ENCODE data around the gene SOAT2.

The SOAT2 gene

DNA sequence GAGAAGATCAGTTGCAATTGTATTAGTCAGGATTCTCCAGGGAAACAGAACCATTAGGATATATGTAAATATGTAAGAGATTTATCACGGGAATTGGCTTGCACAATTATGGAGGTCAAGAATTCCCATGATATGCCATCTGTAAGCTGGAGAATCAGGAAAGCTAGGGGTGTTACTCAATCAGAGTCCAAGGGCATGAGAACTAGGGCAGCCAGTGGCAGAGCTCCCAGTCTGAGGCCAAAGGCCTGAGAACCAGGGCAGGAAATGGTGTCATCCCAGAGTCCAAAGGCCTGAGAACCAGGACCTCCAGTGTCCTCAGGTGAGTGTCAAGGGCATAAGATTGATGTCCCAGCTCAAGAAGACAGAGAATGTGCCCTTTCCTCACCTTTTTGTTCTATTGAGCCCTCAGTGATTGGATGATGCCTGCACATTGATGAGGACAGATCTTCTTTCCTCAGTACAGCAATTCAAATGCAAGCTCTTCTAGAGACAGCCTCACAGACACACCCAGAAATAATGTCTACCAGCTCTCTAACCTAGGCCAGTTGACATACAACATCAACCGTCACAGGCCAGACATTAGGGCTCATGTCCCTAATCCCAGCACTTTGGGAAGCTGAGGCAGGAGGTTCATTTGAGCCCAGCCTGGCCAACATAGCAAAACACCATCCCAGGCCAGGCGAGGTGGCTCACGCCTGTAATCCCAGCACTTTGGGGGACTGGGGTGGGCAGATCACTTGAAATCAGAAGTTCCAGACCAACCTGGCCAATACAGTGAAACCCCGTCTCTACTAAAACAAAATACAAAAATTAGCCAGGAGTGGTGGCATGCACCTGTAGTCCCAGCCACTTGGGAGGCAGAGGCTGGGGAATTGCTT, 42.3 kb downstream of the SOAT2 start:
- no peak overlapping the region for H3K4me3 ChIP-seq (ENCODE audit: low read length)
- TF ChIP-seq, protein P1, sequence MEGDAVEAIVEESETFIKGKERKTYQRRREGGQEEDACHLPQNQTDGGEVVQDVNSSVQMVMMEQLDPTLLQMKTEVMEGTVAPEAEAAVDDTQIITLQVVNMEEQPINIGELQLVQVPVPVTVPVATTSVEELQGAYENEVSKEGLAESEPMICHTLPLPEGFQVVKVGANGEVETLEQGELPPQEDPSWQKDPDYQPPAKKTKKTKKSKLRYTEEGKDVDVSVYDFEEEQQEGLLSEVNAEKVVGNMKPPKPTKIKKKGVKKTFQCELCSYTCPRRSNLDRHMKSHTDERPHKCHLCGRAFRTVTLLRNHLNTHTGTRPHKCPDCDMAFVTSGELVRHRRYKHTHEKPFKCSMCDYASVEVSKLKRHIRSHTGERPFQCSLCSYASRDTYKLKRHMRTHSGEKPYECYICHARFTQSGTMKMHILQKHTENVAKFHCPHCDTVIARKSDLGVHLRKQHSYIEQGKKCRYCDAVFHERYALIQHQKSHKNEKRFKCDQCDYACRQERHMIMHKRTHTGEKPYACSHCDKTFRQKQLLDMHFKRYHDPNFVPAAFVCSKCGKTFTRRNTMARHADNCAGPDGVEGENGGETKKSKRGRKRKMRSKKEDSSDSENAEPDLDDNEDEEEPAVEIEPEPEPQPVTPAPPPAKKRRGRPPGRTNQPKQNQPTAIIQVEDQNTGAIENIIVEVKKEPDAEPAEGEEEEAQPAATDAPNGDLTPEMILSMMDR (conservative IDR thresholded peaks at IDR 0.05; ENCODE audit: low read length), result no peak
- peak; percentile 92 for DNase-seq (ENCODE audit: low read depth)

DNA sequence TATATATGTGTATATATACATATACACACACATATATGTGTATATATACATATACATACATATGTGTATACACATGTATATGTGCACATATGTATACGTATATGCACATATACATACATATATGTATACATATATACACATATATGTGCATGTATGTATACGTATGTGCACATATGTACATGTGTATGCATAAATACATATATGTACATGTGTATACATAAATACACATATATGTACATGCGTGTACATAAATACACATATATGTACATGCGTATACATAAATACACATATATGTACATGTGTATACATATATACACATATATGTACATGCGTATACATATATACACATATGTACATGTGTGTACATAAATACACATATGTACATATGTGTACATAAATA, 43.9 kb downstream of the SOAT2 start:
- H3K4me3 ChIP-seq (ENCODE audit: low read length), result no peak overlapping the region
- no peak for DNase-seq (ENCODE audit: low read depth)
- TF ChIP-seq, protein P1 (conservative IDR thresholded peaks at IDR 0.05; ENCODE audit: low read length), result no peak

DNA sequence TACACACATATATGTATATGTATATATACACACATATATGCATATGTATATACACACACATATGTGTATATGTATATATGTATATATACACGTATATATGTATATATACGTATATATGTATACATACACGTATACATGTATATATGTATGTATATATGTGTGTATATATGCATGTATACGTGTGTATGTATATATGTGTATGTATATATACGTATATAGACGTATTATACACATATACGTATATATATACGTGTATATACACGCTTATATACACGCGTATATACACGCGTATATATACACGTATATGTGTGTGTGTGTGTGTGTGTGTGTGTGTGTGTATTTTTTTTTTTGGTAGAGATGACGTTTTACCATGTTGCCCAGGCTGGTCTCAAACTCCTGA, 44.4 kb downstream of the SOAT2 start:
- no peak overlapping the region for H3K4me3 ChIP-seq (ENCODE audit: low read length)
- no peak for DNase-seq (ENCODE audit: low read depth)
- TF ChIP-seq, protein P1 (conservative IDR thresholded peaks at IDR 0.05; ENCODE audit: low read length), result no peak

DNA sequence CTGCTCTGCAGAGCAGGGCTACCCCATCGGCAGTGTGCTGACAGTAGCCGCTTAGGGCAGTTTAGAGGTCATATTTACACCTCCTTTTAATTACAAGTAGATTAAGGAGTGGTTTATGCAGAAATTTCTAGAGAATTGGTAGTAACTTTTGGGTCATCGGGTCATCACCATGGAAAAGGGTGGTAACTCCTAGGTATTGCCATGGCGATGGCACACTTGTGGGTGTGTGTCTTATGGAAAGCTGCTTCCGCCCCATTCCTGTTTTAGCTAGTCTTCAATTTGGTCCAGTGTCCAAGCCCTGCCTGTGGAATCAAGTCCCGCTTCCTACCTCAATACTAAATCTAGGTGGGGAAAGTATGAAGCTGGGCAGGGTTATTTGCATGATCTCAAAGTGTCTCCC, 47.8 kb downstream of the SOAT2 start:
- H3K4me3 ChIP-seq (ENCODE audit: low read length), result no peak overlapping the region
- TF ChIP-seq, protein P1 (conservative IDR thresholded peaks at IDR 0.05; ENCODE audit: low read length), result no peak
- no peak for DNase-seq (ENCODE audit: low read depth)

DNA sequence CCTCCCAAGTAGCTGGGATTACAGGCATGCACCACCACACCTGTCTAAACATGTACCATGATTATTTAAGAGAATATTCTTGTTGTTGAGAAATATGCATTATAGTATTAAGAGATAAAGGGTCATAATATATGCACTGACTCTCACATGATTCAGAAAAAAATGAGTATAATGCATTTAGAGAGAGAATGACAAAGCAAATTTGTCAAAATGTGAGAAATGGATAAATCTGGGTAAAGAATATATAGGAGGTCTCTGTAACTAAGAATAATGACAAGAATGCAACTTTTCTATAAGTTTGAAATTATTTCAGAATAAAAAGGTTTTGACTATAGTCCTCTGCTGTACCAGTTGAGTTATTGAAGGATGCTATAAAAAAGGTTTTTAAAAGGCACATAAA, 49.1 kb downstream of the SOAT2 start:
- TF ChIP-seq, protein P1 (conservative IDR thresholded peaks at IDR 0.05; ENCODE audit: low read length), result no peak
- no peak for DNase-seq (ENCODE audit: low read depth)
- no peak overlapping the region for H3K4me3 ChIP-seq (ENCODE audit: low read length)

DNA sequence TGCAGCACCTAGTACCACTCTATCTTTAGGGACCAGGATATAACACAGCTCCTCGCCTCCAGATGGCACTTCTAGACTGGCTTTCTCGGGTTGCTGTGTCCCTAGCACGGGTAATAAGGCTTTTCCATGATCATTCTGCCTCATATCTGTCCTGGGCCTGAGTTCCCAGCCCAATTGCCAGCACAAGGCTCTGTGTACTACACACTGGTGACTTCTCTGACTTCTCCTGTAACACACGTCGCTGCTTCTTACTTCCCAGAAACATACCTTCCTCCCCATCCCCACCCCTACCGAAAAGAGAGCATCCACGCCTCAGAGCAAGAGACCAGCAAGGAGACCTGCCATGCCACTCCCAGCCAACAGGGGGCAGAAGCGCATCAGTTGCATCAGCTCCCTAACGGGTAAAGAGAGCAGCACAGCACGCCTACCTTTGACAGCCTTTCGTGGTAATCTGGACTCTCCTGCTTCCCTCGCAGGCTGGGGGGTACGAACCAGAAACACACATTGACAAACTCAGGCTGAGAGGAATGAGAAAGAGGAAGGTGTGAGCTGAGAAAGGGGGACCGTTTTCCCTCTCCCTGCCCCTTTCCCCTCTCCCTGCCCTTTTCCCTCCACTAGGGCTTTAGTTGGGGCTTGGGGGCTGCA, 56.0 kb downstream of the SOAT2 start:
- TF ChIP-seq, protein P1 (conservative IDR thresholded peaks at IDR 0.05; ENCODE audit: low read length), result peak; percentile 99
- DNase-seq (ENCODE audit: low read depth), result peak; percentile 73
- H3K4me3 ChIP-seq (ENCODE audit: low read length), result no peak overlapping the region

DNA sequence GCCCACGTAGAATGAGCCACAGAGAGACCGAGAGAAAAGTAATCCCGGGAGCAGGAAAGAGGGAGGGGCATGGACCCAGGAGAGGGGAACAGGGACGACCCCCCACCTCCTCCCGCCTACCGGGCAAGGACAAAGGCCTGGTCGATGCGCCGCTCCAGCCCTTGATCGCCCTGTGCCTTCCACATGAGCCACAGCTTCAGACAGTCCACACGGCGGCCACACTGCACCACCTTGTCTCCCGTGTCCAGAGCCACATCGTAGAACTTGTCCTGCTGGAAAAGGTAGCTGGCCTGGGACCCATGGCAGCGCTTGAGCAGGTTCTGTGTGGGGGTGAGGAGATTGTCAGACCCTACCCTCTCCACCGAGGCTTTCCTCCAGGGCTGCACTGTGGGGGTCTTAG, 56.7 kb downstream of the SOAT2 start:
- DNase-seq (ENCODE audit: low read depth), result no peak
- no peak overlapping the region for H3K4me3 ChIP-seq (ENCODE audit: low read length)
- TF ChIP-seq, protein P1 (conservative IDR thresholded peaks at IDR 0.05; ENCODE audit: low read length), result no peak

Measured in AG10803 (cell line).